ENCODE results near the gene CLEC2B. TPM values are rescaled to one million over a fixed set of nuclear protein-coding genes. Genes with fewer than 3 reads are reported as not detected.

Gene CLEC2B
- total RNA-seq, 4 donors from 2014 or later, result 14.5 to 56.3 (median 49.4) TPM

GRCh38 chr12:9851927-9852326 lies 17.2 kb downstream of the CLEC2B start:
- no peak for TF ChIP-seq CTCF (IDR thresholded peaks at IDR 0.05; ENCODE audit: low read depth)

GRCh38 chr12:9851050-9851449 lies 18.1 kb downstream of the CLEC2B start:
- TF ChIP-seq CTCF (IDR thresholded peaks at IDR 0.05; ENCODE audit: low read depth), result no peak

DNA sequence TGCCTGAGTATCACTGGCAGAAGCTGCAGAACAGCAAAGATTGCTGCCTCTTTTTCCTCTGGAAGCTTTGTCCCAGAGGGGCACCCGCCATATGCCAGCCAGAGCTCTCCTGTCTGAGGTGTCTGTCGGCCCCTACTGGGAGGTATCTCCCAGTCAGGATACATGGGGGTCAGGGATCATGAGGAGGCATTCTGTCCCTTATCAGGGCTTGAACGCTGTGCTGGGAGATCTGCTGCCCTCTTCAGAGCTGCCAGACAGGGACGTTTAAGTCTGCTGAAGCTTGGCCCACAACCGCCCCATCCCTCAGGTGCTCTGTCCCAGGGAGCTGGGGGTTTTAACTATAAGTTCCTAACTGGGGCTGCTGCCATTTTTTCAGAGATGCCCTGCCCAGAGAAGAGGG lies 20.3 kb downstream of the CLEC2B start:
- no peak for TF ChIP-seq CTCF (IDR thresholded peaks at IDR 0.05; ENCODE audit: low read depth)

GRCh38 chr12:9843407-9843806 lies 25.7 kb downstream of the CLEC2B start:
- no peak for TF ChIP-seq CTCF (IDR thresholded peaks at IDR 0.05; ENCODE audit: low read depth)

DNA sequence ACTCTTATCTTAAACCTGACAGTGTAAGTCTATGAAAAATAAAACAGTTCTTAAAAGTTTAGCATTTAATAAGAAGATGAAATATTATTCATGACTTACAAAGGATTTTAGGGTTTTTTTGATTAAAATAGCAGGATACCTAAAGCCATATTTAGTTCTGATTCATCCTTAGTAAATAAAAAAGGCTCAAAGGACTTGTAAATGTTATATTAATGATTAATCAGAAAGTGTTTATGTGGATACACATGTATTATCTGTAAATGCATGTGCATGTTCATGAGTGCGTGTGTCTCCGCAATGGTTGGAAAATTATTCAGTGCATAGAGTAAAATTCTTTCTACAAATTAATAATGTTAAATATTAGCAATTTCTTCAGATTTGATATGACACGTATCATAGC lies 37.4 kb downstream of the CLEC2B start:
- TF ChIP-seq CTCF (IDR thresholded peaks at IDR 0.05; ENCODE audit: low read depth), result no peak

DNA sequence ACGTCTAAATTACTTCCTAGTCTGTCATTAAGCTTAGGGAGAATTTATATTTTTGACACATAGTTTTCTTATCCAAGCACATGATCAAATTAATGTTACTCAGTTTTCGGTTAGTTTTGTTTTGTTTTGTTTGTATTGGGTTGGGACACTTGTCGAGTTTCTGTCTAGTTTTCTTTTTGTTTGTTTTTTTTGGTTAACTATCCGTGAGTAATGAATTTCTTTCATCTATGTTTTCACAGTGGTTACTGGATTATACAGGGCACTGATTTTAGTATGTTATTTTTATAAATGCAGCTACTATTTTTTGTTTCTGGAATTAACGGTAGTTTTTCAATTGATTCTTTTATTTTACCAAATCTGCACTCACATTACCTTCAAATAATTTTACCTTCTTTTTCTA lies 39.2 kb downstream of the CLEC2B start:
- TF ChIP-seq CTCF (IDR thresholded peaks at IDR 0.05; ENCODE audit: low read depth), result no peak

- no peak for TF ChIP-seq CTCF (IDR thresholded peaks at IDR 0.05; ENCODE audit: low read depth)
Measured at GRCh38 chr12:9829483-9829882, 39.7 kb downstream of the CLEC2B start.
